ENCODE data around the gene SLC24A4. TPM values are rescaled to one million over a fixed set of nuclear protein-coding genes. Genes with fewer than 3 reads are reported as not detected.

Gene SLC24A4
- total RNA-seq, 1 experiment from 2014 or later: not detected

DNA sequence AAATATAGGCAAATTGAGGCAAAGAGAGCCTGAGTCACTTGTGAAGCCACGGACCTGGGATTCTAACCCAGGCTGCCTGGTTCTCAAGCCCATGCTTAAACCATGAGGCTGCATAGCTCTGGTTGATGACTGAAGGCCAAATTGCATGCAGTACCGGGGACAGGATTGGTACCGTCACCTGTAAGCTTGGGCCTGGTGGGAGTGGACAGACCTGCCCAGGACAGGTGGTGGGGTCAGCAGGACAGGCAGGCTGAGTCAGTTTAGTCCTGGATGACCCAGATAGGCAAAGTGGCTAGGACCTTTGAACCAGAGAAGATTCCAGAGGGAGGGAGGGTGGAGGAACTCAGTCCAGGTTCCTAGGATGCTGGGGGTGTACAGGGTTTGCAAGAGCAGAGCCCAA is 216.5 kb downstream of the SLC24A4 start:
- no TSS peak for BruUV-seq (replicated peaks)
- Mint-ChIP-seq H3K36me3 (ENCODE audit: insufficient read depth, unreplicated experiment) (peaks cover 8% of the 10 kb centered on the region), H3K4me1 (ENCODE audit: low read depth, unreplicated experiment) (peaks cover 22% of the 10 kb centered on the region), H3K9me3 (ENCODE audit: low read depth, unreplicated experiment) (no peaks in the 10 kb centered on the region), H3K4me3 (ENCODE audit: low read depth, unreplicated experiment) (no peak overlapping the region), H3K27me3 (ENCODE audit: unreplicated experiment) (no peaks in the 10 kb centered on the region), H3K27ac (ENCODE audit: unreplicated experiment) (no peak overlapping the region)
- TF ChIP-seq, protein P1, sequence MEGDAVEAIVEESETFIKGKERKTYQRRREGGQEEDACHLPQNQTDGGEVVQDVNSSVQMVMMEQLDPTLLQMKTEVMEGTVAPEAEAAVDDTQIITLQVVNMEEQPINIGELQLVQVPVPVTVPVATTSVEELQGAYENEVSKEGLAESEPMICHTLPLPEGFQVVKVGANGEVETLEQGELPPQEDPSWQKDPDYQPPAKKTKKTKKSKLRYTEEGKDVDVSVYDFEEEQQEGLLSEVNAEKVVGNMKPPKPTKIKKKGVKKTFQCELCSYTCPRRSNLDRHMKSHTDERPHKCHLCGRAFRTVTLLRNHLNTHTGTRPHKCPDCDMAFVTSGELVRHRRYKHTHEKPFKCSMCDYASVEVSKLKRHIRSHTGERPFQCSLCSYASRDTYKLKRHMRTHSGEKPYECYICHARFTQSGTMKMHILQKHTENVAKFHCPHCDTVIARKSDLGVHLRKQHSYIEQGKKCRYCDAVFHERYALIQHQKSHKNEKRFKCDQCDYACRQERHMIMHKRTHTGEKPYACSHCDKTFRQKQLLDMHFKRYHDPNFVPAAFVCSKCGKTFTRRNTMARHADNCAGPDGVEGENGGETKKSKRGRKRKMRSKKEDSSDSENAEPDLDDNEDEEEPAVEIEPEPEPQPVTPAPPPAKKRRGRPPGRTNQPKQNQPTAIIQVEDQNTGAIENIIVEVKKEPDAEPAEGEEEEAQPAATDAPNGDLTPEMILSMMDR (IDR thresholded peaks at IDR 0.05; ENCODE audit: unreplicated experiment): no peak
- CTCF ChIA-PET: no interaction called here
- intact Hi-C loops (cut with micrococcal nuclease; ENCODE audit: unreplicated experiment): no loop called here
- no peak for DNase-seq

DNA sequence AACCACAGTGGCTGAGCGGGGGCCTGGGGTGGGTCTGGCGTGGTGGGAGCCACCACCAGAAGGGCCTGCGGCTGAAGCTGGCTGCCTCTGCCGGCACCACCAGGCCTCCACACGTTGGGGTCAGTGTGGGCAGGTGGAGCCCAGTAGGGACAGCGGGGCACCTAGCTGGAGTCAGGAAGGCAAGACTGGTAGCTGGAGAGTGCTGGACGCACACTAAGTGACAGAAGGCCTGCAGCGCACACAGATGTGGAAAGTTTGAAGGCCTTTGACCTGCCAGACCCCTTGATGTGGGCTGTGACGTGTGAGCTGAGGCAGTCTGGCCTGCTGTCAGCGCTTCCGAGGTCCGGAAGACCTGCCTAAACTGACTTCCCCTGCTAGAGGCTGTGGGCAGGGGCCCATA is 216.9 kb downstream of the SLC24A4 start:
- BruUV-seq (replicated peaks): no TSS peak
- Mint-ChIP-seq H3K4me1 (ENCODE audit: low read depth, unreplicated experiment) (peaks cover 26% of the 10 kb centered on the region), H3K9me3 (ENCODE audit: low read depth, unreplicated experiment) (no peaks in the 10 kb centered on the region), H3K27me3 (ENCODE audit: unreplicated experiment) (no peaks in the 10 kb centered on the region), H3K36me3 (ENCODE audit: insufficient read depth, unreplicated experiment) (peaks cover 12% of the 10 kb centered on the region), H3K4me3 (ENCODE audit: low read depth, unreplicated experiment) (no peak overlapping the region), H3K27ac (ENCODE audit: unreplicated experiment) (no peak overlapping the region)
- intact Hi-C loops (cut with micrococcal nuclease; ENCODE audit: unreplicated experiment): loop anchor here (5.0 kb wide), 1 partner anchor 68 kb away; no protein-coding TSS in a partner anchor
- CTCF ChIA-PET: no interaction called here
- DNase-seq: no peak
- TF ChIP-seq, protein P1 (IDR thresholded peaks at IDR 0.05; ENCODE audit: unreplicated experiment): no peak

DNA sequence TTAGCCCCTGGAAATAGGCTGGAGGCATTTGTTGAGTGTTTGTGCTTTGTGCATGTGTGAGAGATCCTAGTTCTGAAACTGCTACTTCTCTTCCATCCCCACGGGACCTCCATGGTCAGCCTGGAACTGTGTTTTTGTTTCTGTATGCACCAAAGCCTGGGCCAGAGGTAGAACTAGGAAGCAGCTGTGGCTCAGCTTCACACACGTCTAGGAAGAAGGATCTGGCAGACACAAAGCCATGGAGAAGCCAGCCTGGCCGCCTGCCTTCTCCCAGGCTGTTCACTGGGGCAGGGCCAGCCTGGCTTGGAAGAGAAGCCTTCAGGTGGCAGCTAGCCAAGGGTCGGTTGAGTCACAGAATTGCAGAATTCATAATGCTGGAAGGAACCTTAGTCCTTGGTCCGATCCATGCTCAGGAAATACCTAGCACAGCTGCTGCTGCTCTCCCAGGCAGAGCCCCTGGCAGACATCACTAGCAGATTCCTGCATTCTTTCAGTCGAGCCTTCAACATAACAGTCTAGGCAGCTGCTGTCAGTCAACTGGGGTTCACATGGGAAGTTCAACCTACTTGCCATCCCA is 217.6 kb downstream of the SLC24A4 start:
- no peak overlapping the region for H3K4me3 Mint-ChIP-seq (ENCODE audit: low read depth, unreplicated experiment)
- DNase-seq: peak; percentile 83
- TF ChIP-seq, protein P1 (IDR thresholded peaks at IDR 0.05; ENCODE audit: unreplicated experiment): no peak
- H3K4me1 Mint-ChIP-seq (ENCODE audit: low read depth, unreplicated experiment): peaks cover 33% of the 10 kb centered on the region
- BruUV-seq (replicated peaks): no TSS peak
- no peak overlapping the region for H3K27ac Mint-ChIP-seq (ENCODE audit: unreplicated experiment)
- CTCF ChIA-PET: interaction anchor here (1.0 kb wide), 1 partner anchor 25 kb away, joined by 3 read pairs; no protein-coding TSS in a partner anchor
- peaks cover 19% of the 10 kb centered on the region for H3K36me3 Mint-ChIP-seq (ENCODE audit: insufficient read depth, unreplicated experiment)
- H3K9me3 Mint-ChIP-seq (ENCODE audit: low read depth, unreplicated experiment): no peaks in the 10 kb centered on the region
- no peaks in the 10 kb centered on the region for H3K27me3 Mint-ChIP-seq (ENCODE audit: unreplicated experiment)
- intact Hi-C loops (cut with micrococcal nuclease; ENCODE audit: unreplicated experiment): loop anchor here (5.0 kb wide), 1 partner anchor 68 kb away; no protein-coding TSS in a partner anchor

DNA sequence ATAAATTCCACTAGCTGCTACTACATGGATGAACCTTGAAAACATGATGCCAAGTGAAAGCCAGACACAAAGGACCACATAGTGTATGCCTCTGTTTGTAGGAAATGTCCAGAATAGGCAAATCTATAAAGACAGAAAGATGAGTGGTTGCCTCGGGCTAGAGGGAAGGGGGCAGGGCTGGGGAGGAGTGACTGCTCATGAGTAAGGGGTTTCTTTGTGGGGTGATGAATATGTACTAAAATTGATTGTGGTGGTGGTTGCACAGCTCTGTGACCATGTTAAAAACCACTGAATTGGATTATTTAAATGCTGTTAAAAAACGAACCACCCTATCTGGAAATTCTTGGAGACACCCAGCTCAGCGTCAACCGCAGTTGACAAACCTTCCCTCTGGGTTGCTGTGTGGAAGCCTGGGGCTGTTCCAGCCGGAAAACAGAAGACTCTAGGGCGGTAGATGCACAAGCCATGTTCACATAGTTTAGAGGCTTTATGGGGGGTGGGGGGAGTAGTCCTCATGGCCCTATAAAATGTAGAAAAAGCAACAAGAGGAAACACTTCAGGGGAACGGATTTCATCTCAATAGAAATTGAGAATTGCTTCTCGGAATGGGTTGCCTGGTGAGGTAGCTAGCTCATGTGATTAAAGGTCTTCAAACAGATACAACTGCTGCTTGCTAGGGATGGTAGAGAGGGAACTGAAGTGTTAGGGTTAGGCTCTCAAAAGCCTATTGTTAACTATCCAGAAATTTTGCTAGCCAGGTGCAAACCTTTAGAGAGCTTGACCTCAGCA is 220.0 kb downstream of the SLC24A4 start:
- peaks cover 29% of the 10 kb centered on the region for H3K36me3 Mint-ChIP-seq (ENCODE audit: insufficient read depth, unreplicated experiment)
- no TSS peak for BruUV-seq (replicated peaks)

More for the DNA sequence above, 220.0 kb downstream of the SLC24A4 start:
- Mint-ChIP-seq H3K4me1 (ENCODE audit: low read depth, unreplicated experiment) (peaks cover 39% of the 10 kb centered on the region), H3K9me3 (ENCODE audit: low read depth, unreplicated experiment) (no peaks in the 10 kb centered on the region), H3K27ac (ENCODE audit: unreplicated experiment) (no peak overlapping the region), H3K4me3 (ENCODE audit: low read depth, unreplicated experiment) (no peak overlapping the region), H3K27me3 (ENCODE audit: unreplicated experiment) (no peaks in the 10 kb centered on the region)
- TF ChIP-seq, protein P1 (IDR thresholded peaks at IDR 0.05; ENCODE audit: unreplicated experiment): no peak
- CTCF ChIA-PET: no interaction called here
- intact Hi-C loops (cut with micrococcal nuclease; ENCODE audit: unreplicated experiment): loop anchor here (5.0 kb wide), 1 partner anchor 71 kb away; no protein-coding TSS in a partner anchor
- no peak for DNase-seq
